Right forelimb (tissue), 1 donor: ENCODE measurements around the gene TFPI.

Experiments
- DNase-seq: peaks from one replicate; pipeline ENCODE4 v3.0.0-alpha.2; 2018

The TFPI gene

DNA sequence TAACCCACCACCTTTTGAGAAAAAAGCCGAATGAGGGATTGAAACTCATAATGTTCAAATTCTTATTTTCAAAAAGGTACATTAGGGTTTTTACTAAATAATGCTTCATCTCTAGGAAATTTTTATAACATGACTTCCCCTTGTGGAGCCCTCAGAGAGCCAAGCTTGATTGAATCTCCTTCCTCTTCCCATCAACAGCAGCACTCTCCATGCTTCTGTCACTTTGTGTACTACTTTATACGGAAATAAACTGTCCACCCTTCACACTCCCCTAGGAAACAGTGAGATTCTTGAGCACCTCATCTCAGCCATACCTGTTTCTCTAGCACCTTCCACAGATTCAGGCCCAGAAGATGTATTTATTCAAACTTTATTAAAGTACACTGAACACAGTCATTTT, 51.8 kb downstream of the TFPI start:
- DNase-seq = no peak

DNA sequence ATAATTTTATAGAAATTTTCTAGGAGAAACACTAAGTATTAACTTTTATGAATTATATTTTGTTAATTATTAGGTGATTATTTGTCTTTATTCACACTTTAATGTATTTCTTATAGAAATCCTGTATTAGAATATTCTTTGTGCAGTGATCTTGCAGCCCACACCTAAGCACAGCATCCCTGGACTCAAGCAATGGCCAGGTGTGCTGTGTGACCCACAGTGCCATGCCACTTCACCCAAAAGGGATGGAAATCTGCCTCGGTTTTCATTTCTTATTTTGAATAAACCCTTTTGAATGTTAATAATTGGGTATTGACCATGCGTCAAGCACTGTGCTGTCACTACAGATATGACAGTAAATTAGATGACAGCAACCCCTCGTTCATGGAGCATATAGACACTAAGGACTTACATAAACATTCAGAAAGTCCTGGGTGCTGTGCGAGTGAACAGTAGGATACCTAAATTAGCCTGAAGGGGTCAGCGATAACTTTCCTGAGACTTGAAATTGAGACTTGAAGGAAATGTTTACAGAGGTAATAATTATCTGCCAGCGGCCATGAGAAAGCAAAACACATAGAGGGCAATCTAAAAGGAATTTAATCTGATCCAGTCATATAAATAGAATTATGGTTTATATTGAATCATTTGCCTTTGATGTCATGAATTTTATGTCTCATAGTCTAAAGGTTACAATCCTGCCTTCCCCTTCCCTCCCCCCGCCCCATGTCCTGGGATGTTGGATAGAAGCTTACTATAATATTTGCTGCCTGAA, 53.5 kb downstream of the TFPI start:
- DNase-seq = no peak

DNA sequence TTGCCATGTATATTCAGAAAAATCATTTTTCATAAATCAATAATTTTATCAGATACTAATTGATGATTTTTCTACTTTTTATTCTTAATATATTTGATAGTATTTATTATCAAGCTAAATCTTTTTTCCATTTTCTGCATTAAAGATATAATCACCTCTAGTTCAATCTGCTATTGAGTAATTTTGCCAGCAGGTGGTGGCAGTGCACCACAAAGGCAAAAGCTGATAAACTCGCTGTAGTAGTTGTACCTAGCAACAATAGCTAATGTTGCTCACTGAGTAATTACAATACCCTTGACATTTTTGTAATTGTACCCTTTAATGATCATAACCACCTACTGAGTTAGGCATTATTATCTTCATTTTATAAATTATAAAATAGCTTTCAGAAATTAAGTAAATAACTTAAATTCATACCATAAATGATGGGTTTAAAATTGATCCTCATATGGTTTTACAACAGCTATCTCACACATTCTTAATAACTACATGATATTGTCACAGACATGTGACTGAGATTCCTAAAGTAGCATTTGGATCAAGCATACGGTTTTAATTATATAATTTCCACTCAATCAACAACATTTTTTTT, 54.2 kb downstream of the TFPI start:
- peak; percentile 71 for DNase-seq

DNA sequence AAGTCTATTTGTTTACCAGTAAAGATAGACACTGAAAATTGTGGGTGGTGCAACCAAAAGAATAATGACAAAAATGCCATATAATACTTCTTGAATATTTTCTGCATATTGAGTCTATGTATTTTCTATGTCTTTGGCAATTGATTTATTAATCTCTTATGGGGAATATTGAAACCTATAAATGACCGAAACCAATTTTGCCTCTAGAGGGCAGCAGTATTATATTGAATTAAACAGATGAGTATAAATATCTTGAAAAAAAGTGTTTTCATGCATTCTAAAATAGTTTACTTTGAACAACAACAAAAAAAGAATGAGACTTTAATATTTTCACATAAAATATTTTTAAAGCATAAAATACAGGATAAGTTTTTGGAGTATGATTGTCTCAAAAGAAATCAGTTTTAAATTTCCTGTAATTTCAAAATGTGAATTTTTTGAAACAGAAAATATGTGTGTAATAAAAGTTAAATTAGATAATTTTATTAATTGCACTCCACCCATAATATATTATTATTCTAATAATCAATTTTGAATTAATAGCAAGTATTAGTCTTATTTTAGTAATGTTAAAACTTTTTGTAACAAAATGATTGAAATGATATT, 56.3 kb downstream of the TFPI start:
- DNase-seq = no peak

DNA sequence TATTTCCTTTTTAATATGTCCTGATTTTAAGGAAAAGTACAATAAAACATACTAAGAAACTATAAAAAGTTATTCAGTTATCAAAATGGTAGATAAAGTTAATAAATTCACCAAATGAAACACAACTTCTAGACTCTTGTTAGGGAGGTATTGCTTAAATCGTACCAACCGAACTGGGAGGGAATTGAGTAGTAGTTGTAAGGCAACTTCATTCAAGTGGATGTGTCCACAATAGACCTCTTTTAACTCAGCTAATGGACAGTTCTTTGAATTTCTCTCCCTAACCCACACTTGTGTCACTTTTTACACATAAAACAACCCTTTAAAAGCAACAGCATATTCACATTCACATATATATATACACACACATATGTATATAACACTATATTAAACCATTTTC, 57.1 kb downstream of the TFPI start:
- DNase-seq = no peak

DNA sequence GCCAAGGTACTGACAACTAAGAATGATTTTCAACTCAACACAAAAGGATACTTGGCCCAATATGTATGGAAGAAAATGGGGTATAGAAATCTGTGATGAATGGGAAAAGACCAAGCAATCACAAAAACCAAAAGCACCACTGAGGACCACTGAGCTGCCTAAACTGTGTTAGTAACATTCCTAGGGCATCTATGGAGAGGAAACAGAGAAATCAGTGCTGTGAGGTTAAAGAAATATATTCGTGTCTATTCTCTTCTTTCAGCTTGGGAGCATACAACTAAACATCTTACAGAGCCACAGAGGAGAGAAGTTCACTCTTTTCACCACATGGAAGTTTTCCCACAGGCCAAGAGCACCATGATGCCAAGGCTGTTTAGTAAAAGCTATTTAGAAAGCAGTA, 58.9 kb downstream of the TFPI start:
- no peak for DNase-seq

DNA sequence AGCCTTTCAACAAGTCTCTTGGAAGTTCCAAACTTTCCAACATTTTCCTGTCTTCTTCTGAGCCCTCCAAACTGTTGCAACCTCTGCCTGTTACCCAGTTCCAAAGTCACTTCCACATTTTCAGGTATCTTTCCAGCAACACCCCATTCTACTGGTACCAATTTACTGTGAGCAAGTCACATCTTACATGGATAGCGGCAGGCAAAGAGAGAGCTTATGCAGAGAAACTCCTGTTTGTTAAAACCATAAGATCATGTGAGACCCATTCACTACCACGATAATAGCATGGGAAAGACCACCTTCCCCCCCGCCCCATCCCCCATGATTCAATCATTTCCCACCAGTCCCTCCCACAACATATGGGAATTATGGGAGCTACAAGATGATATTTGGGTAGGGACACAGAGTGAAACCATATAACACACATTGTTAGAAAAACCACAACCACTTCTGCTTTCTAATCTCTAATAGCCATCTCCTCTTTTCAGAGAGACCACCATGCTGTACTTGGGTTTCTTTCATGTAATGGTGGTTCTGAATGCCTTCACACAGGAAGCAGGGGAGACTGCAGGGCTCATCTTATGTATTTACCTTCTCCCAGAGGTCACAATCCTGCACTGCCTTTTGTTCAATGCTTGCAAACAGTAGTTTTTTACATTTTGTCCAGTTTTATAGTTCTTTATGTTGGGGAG, 60.2 kb downstream of the TFPI start:
- DNase-seq = no peak

DNA sequence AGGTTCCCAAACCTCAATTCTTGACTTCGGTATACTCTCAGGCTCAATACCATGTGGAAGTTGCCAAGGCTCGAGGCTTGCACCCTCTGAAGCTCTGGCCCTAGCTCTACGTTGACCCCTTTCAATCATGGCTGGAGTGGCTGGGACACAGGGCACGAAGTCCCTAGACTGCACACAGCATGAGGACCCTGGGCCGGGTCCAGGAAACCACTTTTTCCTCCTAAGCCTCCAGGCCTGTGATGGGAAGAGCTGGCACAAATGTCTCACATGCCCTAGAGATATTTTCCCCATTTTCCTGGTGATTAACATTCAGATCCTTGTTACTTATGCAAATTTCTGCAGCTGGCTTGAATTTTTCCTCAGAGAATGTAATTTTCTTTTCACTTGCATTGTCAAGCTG, 61.1 kb downstream of the TFPI start:
- DNase-seq = no peak

DNA sequence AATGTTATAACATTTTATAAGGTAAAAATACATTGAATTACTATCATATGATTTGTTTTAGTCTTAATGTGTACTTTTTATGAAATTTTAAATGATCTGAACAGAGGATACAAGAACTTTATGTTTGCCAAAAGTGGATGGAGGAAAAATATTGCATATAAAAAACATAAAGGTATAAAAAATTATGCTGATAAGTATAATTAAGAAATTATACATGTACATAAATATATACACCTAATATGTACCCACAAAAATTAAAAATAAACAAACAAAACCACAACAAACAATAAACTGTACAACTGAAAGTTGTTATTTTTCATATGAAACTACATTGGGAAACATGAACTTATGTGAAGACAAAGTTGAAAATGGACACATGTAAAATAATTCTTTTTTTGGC, 68.0 kb downstream of the TFPI start:
- no peak for DNase-seq

DNA sequence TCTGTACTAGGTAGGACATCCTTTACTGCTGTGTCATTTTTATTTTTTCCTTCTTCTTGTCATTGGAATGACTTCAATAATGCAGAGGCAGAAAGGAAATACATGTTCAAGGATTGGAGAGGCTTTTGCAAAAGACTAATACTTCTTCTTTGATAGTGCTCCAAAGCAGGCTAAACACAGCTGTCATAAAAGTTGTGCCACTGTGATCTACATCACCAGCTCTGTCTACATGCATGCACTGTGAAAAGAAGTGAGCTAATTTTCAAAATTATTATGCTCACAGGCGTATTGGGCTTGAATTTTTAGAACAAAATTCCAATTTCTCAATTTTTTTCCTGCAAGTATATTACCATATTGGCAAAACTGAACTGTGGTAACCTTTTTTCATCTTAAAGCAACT, 68.7 kb downstream of the TFPI start:
- no peak for DNase-seq

DNA sequence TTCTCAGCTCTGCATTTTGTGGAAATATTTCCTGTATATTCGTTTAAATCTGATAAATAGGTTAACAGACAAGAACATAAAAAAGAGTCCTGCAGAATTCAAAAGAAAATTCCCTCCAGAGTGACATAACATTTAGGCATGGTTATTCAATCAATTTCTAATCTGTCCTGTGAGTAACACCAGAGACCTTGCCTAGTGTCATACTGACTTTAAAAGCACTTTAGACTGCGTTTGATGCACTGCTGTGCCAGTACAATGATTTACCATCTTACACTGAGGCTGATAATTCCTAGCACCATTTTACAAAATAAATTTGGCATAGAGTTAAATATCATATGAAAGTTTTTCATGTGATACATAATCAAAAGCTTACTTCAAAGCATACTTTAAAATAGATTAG, 70.7 kb downstream of the TFPI start:
- no peak for DNase-seq

DNA sequence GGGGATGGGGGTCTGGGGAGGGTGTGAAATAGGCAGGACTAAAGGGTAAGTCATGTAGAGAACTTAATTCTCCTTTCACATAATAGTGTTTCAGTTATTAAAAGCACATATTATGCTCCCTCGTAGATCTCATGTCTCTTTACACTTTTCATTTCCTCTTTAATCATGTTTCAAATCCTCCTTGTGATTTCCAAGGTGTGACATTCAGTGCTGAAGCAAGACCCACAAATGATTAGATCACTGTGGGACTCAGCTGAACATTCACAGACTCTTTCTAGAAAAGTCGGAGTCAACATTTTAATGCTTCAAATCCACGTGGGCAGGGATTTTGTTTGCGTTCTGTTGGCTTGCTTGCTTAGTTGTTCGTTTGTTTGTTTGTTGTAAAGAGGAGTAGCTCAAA, 71.4 kb downstream of the TFPI start:
- no peak for DNase-seq

DNA sequence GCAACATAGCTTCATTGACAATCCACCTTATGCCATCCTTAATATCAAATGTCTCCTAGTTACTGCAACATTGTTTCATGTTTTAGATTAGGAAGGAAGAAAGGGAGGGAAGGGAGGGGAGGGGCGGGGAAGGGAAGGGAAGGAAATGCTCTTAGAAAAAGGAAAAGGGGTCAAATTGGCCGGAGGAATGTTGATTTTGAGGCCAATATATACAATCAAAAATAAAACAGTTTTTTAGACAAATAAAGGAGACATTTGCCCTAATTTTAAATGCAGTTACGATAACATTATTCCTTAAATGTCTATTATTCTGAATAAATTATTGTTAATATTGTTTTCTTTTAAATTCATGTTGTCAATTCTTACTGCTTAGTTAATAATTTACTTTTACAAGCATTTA, 72.7 kb downstream of the TFPI start:
- DNase-seq = no peak

DNA sequence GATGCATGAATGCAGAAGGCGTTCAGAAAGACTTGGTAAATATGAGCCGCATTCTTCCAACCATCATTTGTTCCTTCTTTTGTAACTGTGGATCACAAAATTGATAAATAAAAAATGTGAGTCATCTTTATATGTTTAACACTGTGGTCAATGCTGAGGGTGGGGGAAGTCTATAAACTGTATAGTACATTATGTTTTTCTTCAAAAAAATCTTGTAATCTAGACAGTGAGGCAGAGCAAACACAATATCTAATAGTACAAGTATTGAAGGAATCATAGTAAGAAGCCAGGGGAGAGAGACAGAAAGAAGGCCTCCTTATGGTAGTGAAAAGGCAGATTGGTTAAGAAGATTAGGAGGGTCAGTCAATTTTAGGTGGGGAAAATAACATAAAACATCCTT, 75.5 kb downstream of the TFPI start:
- DNase-seq = no peak

DNA sequence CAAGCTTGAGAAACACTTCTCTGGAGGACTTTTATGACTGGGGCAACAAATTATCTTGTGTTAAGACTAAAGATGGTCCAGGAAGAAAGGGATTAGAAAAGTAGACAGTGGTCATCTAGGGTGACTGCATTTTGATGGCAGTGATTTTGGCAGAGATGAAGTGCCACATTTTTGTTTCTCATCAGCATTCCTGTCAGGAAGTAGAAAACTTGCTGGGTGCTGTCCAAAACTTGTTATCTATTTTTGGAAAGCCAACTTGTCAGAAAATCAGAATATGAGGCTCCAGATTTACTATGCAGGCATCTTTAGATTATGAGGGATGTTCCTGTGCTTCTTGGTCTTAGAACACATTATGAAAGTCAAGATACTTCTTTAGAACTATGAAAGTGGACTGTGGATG, 77.2 kb downstream of the TFPI start:
- DNase-seq = no peak

DNA sequence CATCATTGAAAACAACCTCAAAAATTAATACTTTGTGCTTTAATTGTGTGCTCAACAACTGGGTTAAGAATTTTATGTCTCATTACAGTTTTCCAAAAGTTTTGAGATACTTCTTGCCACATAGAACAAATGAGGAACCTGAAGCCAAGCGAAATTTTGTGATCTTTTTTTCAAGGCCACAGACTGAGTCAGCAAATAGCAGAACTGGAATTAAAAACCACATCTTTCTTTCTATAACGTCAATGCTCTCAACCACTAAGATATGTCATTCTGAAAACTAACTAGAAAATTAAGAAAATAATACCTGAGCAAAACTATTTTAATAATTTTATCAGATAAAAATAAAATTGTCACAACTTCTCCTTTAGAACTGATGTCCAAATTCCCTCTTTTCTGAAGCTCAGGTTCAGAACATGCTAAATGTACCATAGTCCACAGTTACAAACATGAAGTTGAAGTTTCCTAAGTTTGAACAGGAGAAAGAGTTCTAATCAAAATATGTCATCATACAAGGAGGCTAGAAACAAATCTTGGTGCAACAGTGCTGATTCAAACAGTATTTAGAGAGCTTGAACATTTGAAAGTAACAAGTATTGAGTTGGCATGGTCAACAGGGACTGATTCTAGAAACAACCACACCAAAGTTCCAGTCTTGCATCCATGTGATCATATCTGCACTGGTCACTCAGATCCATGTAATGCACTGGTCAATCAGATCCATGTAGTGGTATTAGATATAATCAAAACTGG, 78.6 kb downstream of the TFPI start:
- DNase-seq = no peak

DNA sequence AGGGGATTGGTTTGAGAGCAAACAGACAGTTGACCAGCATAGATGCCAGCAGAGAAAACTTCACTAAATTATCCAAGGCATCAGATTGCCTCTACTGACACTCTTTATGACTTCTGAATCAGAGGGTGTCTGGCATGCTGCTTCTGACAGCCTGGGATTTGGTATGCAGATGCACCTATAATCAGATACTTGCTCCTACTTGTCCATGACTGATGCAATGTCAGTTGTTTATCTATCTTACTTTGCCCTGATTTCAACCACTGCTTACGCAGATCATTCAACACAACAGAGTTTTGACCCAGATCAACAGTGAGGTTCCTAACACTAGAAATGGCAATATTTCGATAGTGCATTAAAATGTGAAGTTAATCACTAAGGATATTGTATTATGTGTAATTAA, 83.5 kb downstream of the TFPI start:
- no peak for DNase-seq

DNA sequence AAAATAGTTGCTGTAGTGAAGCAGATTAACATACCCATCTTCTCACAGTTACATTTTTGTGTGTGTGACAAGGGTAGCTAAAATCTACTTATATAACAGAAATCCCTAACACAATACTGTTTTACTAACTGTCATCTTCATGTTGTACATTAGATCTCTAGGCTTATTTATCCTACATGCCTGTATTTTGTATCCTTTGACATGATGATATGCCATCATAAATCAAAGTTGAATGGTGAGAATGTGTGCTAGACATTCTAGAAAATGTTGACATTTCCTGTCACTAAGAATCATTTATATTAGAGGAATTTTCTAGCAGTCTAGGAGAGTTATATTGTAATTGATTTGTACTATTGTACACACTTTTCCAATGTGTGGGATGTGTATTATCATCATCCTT, 84.7 kb downstream of the TFPI start:
- no peak for DNase-seq

DNA sequence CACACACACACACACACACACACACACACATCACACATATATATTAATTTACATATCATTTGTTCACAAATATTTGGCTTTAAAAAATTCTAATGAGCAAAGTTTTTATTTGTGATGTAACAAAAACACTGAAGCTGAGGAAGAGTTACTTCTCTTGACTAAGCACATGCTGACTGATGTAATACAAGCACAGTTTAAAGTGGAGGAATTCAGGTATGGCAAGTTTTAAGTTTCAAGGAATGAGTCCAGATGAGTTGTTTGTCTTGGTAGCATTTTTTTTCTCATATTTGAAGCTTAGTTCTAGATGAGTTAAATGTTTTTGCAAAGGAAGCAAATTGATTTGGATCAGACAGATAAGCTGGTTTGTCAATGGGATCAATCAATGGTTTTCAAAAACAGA, 86.0 kb downstream of the TFPI start:
- DNase-seq = no peak

DNA sequence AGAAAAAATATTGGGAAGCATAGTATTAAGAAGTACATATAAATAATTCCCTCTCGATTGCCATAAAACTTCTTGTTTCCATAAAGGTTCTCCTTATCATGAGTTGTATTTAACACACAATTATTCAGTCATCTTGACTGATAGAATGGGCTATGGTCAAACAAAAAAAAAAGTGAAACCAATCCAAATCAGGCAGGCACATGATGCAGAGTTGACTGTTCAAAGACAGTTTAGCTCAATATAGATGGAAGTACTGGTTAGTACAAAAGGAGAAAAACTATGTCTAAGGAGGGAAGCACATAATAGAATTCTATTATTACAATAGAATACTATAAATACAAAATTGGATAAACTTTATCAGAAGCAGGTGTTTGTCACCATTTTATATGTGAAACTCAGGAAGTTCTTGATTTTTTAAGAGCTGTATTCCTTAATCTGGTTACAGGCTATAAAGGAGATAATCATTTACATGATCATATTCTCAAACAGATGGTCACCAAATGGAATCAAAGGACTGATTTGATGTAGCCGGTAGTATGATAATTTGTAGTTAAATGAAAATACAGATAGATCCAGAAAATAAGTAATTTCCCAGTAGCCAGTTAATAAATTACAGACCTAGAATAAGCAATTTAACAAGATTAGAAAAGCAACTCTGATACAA, 88.0 kb downstream of the TFPI start:
- DNase-seq = no peak

DNA sequence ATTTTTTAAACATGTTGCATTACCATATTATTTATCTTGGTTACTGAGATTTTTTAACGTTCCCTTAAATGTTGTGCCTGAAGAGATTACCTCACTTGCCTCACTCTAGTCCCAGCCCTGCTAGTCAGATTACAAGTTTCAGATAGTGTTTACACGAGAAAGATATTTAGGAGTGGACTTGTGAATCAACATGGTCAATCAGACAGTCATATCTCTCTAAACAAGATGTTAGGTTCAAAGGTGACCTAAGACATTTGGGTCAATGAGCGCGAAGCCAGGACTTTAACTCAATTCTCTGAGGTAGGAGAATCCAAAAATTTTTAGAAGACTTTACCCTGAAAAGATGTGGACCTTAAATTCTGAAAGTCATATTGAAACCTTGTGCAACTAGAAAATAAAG, 91.4 kb downstream of the TFPI start:
- DNase-seq = no peak
